ENCODE measurements around the gene ERC2.

Gene ERC2

DNA sequence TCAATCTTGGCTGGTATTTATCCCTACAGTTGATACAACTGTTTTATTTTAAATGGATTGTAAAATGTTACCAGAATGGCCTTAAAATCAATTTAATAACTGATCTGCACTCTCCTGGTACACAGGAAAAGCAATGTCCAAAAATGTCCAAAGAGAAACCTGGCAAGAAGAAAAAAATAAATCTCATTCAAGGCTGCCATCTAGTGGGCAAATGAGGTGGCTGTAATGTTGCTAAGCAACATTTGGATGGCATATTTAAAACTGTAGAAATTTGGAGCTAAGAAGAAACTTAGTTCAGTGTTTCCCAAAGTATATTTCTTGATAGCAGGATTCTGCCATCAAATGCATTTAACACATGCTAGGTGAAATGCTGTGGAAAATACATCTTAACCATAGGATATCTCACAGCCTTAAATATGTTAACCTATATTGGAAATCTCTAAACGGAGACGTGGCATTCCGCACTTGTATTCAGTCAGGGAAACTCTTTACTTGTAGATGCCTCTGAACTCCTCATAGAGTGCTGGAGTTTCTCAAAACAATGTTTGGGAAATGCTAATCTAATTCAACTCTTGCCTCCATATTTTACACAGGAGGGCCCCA, 216.8 kb downstream of the ERC2 start:
- peak; percentile 44 for DNase-seq (ENCODE audit: low read depth)

GRCh38 chr3:56248021-56248420, 220.2 kb downstream of the ERC2 start:
- DNase-seq (ENCODE audit: low read depth): no peak

GRCh38 chr3:56238299-56238698, 230.0 kb downstream of the ERC2 start:
- no peak for DNase-seq (ENCODE audit: low read depth)

DNA sequence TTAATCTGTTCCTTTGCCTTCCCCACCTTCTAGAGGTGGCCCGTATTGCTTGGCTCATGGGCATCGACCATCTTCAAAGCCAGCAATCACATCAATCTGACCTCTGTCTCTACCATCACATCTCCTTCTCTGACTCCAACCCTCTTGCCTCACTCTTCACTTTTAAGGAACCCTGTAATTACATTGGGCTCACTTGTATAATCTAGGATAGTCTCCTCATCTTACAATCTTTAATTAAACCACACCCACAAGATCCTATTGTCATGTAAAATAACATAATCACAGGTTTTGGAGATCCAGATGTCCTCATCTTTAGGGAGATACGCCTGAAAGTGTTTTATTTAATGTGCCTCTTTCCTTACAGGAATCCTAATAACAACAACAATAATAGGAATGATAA, 234.5 kb downstream of the ERC2 start:
- no peak for DNase-seq (ENCODE audit: low read depth)

DNA sequence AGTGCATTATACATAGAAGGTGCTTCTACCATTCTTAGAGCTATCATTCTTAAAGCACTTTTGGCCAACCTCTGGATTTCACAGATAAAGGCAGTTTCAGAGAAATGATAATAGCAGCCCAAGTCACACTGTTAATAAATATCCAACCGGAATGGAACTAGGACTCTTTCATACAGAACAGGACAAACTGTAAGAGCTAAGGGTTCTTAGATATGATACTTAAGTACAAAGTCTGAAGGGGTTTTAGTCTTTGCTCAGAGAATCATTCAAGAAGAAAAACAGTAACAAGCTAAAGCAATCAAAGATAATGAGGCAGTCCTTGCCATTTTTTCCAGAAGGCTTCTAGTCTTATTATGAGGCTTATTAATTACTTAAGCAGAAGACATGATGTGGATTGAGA, 239.0 kb downstream of the ERC2 start:
- DNase-seq (ENCODE audit: low read depth): no peak

GRCh38 chr3:56222866-56223265, 245.4 kb downstream of the ERC2 start:
- no peak for DNase-seq (ENCODE audit: low read depth)

DNA sequence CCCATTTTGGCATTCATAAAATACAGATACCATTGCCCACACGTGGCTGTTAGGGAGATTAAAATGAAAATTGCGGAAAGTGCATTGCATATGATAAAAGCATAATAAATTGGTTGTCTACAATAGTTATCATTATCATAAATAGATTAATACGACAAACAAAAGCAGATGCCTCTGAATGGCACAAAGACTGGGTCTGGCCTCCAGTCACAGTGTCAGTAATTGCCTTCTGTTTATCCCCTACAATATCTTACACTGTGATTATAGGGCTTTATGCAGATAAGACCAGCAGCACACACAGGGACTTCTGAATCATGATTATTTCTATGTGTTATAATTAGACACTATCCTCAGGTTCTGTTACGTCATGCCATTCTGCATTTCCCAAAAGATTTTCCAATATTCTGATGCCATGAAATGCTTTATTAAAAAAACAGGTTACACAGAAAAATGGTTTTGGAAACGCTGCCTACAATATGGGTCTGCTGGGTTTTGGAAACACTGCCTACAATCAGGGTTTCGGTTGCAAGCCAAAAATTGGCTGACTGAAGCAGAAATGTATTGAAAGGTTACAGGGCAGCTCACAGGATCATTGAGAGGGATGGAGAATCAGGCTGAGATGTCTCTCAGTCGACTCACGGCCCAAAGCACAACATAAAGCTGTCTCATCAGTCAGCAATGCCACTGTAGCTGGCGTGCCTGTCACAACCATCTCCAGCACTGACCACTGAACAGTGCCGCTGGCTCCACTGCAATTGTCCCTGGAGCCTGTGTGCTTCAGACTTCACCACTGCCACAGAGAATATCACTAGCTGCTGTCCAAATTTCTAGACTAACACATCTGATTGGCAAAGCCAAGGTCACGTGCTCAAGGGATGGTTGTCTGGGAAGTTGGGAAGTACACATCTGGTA, 248.1 kb downstream of the ERC2 start:
- no peak for DNase-seq (ENCODE audit: low read depth)

DNA sequence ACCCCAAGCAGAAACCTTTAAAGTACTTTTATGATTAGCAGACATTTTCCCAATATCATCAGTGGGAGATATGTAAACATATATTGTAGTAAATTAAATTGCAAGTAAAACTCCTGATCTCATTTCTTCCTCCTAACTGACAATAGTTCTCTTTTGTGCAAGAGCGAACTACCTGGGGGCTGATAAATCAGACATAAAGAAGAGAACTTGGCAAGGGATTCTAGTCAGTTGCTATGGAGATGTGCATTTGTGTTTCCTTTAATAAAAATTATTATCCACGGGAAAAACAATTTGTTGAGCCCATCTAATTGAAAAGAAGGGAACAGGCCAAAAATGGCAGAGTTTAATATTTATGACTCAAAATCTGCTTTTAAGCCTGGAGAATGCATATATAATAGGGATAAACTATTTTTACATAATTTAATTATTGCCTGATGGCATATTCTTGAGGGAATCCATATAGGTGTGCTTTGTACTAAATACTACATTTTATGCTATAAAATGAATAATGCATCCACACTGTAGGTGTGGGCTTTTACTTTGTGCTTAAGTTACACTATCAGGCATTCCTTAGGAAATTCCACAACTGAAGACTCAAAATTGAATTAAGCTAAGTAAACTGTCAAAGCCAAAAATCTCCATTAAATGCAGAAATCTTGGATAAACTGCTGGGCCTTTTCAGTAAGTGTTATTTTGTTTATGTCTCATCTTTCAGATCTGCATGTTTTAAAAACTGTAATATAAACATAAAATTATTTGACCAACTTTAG, 258.1 kb downstream of the ERC2 start:
- DNase-seq (ENCODE audit: low read depth): no peak

GRCh38 chr3:56207922-56208321, 260.3 kb downstream of the ERC2 start:
- DNase-seq (ENCODE audit: low read depth): no peak

DNA sequence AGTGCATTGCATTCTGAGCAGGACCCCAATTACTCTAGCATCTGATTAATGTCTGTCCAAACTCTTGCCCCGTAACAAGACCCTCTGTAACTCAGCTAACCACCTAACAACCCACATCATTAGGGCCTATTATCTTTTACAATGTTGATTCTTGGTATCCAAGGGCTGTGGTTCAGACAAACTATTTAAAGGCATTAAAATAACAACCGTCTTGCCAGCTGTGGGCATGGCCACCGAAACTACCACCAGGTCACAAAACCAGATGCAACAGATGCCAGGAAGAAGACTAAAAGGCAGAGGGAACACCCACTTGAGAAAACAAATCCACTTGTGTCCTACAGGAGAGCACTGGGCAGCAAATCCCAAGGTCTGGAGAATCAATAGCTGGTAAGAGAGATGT, 262.9 kb downstream of the ERC2 start:
- DNase-seq (ENCODE audit: low read depth): no peak

DNA sequence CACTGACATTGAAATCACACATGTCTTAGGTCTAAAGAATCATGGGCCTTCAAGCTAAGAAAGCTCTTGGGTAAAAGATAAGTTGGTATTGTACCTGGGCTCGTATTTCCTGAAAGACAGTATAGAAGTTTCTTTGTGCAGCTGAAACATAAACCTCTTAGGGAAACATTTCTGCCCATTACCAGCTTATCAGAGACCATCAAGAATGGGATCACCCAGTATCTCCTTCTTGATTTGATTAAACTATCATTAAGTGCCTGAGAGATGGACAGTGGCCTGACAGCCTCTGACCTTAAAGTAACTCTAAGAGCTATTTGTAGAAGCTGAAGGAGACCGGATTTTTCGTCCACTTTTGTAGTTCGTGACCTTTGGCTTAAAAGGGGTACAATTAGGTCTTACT, 265.3 kb downstream of the ERC2 start:
- DNase-seq (ENCODE audit: low read depth): no peak

DNA sequence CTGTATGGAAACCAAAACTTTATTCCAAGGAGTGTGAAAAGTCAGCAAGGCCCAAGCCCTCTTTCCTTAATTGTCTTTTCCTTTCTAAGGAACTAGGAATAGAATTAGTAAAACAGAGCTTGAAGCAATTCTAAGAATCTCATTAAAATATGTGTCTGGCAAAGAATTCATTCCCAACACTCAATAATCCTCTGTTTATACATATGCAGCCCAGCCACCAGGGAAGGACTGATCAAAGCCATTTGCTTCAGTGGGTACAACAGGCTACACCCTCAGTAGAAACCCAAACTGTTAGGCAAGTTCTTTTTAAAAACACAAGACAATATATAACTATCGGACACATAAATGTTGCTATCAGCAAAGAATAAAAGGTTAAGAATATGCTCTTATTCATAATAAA, 266.9 kb downstream of the ERC2 start:
- DNase-seq (ENCODE audit: low read depth): no peak

DNA sequence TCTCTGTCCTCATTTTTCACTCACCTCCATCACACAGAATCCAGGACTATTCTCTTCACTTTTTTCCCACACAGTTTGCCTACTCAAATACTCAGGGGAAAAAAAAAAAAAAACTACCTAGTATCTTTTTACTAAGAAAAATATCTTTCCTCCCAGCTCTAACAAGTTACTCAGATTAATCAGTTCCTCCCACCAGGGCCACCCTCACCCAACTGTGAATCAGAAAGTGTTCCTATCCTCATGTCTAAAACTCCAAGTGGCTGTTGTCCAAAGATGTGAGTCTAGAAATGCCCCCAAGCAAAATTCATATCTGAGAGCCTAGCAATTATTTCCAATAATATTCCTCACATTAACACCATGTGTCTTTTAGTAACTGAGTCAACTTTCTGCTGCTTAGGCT, 268.0 kb downstream of the ERC2 start:
- DNase-seq (ENCODE audit: low read depth): no peak

GRCh38 chr3:56197991-56198390, 270.3 kb downstream of the ERC2 start:
- no peak for DNase-seq (ENCODE audit: low read depth)

GRCh38 chr3:56197259-56197965, 270.9 kb downstream of the ERC2 start:
- DNase-seq (ENCODE audit: low read depth): peak; percentile 60

DNA sequence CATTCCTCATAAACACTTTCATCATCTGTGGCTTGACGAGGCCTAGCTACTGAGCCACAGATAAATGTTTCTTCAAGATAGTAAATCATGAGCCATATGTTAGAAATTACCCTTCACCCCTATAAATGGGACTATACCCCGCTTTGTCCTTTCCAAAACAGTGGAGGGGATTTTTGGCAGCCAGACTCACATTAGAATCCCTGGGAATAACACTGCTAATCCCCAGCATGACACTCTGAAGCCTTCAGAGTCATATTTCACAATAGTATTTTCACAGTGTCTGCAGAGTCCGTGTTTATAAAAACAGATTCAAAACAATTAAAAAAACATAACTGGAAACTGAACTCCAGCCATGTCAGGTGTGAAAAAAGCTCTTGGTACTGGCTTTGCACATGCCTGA, 271.6 kb downstream of the ERC2 start:
- DNase-seq (ENCODE audit: low read depth): no peak

GRCh38 chr3:56193519-56193918, 274.7 kb downstream of the ERC2 start:
- no peak for DNase-seq (ENCODE audit: low read depth)

- no peak for DNase-seq (ENCODE audit: low read depth)
Observed at GRCh38 chr3:56192001-56192400, 276.3 kb downstream of the ERC2 start.

GRCh38 chr3:56190771-56191305, 277.4 kb downstream of the ERC2 start:
- DNase-seq (ENCODE audit: low read depth): no peak

DNA sequence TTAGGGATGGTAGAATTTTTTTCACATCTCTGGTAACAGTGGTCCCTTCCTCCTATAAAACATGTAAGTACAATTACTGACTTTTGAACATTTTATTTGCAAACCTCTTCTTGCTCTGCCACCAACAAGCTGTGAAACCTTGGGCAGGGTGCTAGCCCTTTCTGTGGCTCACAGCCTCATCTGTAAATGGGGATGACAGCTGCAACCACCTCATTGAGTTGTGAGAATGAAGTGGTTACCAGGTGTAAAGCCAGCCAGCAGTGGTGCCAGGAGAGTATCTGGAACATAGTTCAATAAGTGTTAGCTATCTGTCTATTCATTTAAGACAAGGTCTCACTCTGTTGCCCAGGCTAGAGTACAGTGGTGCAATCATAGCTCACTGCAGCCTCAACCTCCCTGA, 278.1 kb downstream of the ERC2 start:
- DNase-seq (ENCODE audit: low read depth): no peak

GRCh38 chr3:56189536-56189935, 278.7 kb downstream of the ERC2 start:
- no peak for DNase-seq (ENCODE audit: low read depth)

DNA sequence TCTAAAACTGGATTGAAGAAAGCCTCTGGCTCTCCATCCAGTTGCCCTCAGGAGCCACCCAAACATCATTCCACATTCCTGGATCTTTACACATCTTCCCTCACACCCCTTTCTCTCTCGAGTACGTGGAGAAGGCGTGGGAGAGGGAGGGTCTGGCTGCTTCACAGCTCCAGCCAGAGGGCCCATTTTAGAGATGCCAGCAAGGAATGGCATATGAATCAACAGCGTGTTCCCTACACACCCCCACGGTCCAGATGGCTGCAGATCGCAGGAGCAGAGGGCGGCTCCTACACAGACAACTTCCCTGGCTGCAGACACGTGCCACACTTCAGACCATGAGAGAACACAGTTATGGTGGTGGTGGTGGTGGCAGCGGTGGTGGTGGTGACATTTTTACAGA, 280.1 kb downstream of the ERC2 start:
- DNase-seq (ENCODE audit: low read depth): no peak

Data from stromal cell of bone marrow (primary cell).